HG03439 (cell line): Measurements from ENCODE around the gene PGP.

Source experiments
- ATAC-seq: cut with Tn5 transposase; IDR thresholded peaks from one replicate; pipeline ENCODE4 v1.9.1; 2021; ENCODE audit warnings: mild to moderate bottlenecking, moderate library complexity; ENCODE audit not compliant: unreplicated experiment

The PGP gene

GRCh38 chr16:2200313-2200712 lies 14.3 kb downstream of the PGP start:
- no peak for ATAC-seq

DNA sequence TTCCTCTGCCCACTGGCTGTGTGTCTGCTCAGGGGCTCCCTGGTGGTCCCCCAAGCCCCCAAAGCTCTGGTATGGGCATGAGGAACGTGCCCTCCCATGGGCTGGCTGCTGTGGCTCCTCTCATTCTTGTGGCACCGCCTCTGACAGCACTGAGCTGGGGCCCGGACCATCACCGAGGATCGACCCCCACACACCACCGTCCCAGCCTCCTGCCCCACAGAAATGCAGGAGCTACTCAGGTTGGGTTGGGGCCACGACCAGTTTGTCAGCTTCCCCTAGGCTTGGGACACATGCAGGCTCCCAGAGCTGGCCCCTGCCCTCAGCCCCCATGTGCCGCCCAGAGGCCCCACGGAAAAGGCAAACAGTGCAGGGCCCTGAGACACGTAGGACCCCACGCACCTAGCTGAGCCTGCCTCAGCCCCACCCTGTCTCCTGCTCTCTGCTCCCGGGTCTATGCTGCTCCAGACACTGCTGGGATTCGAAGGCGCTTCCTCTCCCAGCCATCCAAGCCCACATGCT lies 15.0 kb downstream of the PGP start:
- no peak for ATAC-seq

- no peak for ATAC-seq
These were observed 15.5 kb downstream of the PGP start for GRCh38 chr16:2199095-2199494.

DNA sequence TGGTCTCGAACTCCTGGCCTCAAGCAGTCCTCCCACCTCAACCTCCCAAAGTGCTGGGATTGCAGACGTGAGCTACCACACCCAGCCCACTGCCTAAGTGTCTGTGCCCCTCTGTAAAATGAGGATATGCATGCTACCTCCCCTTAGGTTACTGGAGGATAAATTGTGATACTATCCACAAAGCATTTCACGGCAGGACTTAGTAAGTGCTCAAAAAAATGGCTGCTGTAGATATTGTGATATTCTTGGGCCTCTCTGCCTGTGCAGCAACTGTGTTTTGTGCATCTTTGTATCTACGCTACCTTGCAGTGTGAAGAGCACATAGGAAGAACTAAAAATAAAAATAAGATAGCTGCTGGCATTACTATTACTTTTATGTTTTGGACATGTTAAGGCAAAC lies 16.4 kb downstream of the PGP start:
- no peak for ATAC-seq

DNA sequence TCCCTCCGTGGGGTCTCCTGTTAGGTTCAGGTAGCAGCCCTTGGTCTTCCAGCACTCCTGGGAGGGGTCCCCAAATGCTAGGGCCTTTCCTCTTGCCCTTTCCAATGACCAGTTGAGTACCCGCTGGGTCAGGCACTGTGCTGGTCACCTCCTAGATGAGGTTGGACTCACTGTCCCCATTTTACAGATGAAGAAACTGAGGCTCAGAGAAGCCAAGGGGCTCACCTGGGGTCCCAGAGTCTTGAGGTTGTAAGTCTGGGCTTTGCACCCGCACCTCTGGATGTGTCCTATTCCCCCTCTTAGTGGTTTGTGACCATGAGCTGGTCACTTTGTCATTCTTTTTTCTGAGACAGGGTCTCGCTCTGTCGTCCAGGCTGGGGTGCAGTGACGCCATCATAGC lies 16.9 kb downstream of the PGP start:
- ATAC-seq, result no peak

- ATAC-seq, result no peak
These were observed 17.6 kb downstream of the PGP start for GRCh38 chr16:2196981-2197511.

- no peak for ATAC-seq
These were observed 18.3 kb downstream of the PGP start, which contains the start of gene CASKIN1 for GRCh38 chr16:2196162-2196980. TSS of gene CASKIN1 (minus strand) at chr16:2196605. CDS start at chr16:2196432, 173 bp downstream.

- ATAC-seq, result no peak
These were observed 19.1 kb downstream of the PGP start for GRCh38 chr16:2195322-2196161.

GRCh38 chr16:2194852-2195321 lies 19.8 kb downstream of the PGP start:
- no peak for ATAC-seq

DNA sequence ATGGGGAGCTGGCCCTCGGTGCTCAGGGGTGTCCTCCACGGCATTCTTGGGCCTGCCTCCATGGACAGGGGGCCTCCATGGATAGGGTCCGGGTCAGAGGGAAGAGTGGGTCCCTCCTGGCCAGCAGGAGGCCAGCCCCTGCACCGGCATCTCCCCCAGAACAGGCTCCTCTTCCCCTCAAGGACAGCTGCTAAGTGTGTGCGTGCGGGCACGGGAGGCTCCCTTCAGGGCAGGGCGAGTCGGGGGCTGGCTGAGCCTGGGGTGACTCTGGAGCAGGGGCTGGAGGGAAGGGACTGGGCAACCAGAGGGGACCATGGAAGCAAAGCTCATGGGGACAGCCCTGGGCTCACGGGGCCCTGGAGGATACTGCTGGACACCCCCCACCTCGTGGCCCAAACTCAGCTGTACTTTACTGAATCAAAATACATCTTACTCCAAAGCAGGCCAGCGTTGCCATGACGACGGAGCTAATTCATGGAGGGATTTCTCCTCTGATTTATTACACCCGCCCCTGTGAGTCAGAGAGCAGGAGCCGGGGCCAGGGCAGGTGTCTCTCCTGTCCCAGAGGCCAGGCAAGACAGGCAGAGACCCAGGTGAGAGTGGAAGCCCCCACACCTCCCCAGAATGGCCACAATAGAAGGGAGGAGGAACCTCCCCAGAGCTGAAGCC lies 20.3 kb downstream of the PGP start:
- no peak for ATAC-seq

- ATAC-seq, result no peak
These were observed 23.3 kb downstream of the PGP start for GRCh38 chr16:2191446-2191706.

- no peak for ATAC-seq
These were observed 23.8 kb downstream of the PGP start for GRCh38 chr16:2190659-2191445.

DNA sequence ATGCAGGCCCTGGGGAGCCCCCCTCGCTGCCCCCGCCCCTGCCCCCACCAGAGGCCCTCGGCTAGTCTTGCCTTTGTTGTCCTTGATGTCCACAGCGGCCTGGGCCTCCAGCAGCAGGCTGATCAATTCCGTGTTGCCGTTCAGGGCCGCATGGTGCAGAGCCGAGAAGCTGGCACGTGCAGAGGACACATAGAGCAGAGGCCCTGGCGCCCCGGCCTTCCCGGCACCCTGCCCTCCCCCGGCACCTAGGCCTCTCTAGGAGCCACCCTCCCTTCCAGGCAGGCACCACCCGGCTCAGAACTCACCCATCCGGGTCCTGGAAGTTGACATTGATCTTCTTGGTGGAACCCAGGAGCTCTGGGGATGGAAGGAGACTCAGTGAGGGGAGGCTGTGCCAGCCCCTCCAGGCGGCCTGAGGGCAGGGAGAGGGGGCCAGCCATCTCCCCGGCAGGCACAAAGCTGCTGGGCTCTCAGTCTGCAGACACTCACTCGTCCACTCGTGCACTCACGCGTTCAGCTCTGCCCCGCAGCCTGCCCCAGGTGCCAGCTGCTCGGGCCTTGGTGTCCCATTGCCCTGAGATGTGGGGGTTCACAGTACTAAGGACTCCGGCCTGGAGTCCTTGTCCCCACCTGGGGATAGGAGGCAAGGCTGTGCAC lies 24.5 kb downstream of the PGP start:
- no peak for ATAC-seq

GRCh38 chr16:2189252-2189893 lies 25.3 kb downstream of the PGP start:
- ATAC-seq, result no peak

- no peak for ATAC-seq
These were observed 26.2 kb downstream of the PGP start for GRCh38 chr16:2188395-2188794.

DNA sequence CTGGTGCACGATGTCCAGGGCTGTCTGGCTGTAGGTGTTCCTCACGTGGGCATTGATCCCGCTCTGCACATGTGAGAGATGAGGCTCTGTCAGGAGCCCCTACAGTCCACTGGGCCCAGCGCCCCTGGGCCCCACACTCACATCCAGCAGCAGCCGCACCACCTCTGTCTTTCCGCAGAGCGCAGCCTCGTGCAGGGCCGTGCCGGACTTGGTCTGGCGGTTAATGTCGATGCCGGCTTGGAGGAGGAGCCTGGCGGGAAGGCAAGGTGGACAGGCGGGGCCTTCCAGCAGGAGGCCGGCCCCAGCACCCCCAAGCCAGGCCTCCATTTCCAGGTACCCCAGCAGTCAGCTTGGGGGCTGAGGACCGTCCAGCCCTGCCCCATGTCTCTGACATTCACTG lies 27.4 kb downstream of the PGP start:
- no peak for ATAC-seq

- ATAC-seq, result no peak
These were observed 28.1 kb downstream of the PGP start for GRCh38 chr16:2186505-2186904.

DNA sequence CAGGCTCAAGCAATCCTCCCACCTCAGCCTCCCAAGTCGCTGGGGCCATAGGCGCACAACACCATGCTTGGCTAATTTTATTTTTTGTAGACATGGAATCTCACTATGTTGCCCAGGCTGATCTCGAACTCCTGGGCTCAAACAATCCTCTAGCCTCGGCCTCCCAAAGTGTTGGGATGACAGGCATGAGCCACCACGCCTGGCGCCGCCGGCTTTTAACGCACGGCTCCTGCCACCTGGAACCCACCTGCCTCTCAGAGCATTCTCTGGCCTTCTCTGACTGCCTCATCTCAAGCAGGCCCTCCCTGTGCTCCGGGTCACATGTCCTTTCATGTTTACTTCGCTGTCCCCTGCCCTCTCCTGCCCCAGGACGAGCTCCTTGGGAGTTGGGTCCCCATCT lies 28.6 kb downstream of the PGP start:
- no peak for ATAC-seq

DNA sequence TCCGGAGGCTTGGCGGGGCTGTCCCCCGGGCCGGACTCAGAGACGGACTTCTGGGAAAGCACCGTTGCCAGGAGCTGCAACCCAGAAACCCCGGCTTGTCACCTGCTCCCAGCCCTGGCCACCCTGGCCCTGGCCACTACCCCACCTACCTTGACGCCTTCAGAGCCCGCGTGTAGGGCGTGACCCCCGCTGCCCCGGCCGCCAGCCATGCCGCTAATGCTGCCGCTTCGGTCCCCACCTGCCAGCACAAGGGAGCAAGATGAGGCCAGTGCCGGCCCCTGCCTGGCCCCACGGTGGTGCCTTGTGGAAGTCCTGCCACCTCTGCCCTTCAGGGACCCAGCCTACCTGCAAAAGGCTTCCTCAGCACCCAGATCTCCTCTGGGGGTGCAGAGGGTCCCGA lies 29.7 kb downstream of the PGP start:
- no peak for ATAC-seq
